ENCODE measurements around the gene MYEF2. TPM values are rescaled to one million over a fixed set of nuclear protein-coding genes. Genes with fewer than 3 reads are reported as not detected.

The MYEF2 gene
- total and polyA plus RNA-seq, 10 donors = 8.1 to 41.3 (median 18.3) TPM

DNA sequence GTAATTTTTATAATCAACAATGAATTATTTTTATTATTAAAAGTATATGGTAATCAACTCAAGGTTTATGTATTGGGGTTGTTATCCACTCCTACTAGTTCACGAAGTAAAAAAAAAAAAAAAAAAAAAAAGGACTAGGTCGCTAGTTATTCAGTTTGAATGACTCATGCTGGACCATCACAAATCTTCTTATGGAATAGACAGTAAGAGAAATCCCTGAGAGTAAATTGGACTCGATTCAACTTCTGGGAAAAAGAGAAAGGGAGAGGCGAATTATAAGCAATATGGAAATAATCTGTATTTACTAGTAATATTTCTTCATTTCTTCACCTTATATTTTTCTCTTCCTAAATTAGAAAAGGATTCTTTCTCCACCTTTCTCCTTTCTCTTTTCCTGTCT lies 2.0 kb downstream of the MYEF2 start:
- Histone ChIP-seq H3K27ac (no peak overlapping the region), H3K4me3 (no peak overlapping the region), H3K27me3 (replicated peaks in 1 of 7) (peaks cover 0 to 20% (median 11%) of the 10 kb centered on the region in 7 donors), H3K36me3 (no peaks in the 10 kb centered on the region), H3K4me1 (peaks cover 0 to 25% (median 13%) of the 10 kb centered on the region in 6 donors), H3K9me3 (peaks cover 0 to 7% (median 0%) of the 10 kb centered on the region in 8 donors)
- 87 to 93% (median 92%) methylated on average over 4 of the region's 4 CpGs for WGBS, 5 donors
- no peak for DNase-seq
- intact Hi-C loops (cut with DNase I; ENCODE audit: low total_unique reads) = loop anchor here (2.0 kb wide), 1 partner anchor 19 kb away; no protein-coding TSS in a partner anchor
- TF ChIP-seq, protein P1, sequence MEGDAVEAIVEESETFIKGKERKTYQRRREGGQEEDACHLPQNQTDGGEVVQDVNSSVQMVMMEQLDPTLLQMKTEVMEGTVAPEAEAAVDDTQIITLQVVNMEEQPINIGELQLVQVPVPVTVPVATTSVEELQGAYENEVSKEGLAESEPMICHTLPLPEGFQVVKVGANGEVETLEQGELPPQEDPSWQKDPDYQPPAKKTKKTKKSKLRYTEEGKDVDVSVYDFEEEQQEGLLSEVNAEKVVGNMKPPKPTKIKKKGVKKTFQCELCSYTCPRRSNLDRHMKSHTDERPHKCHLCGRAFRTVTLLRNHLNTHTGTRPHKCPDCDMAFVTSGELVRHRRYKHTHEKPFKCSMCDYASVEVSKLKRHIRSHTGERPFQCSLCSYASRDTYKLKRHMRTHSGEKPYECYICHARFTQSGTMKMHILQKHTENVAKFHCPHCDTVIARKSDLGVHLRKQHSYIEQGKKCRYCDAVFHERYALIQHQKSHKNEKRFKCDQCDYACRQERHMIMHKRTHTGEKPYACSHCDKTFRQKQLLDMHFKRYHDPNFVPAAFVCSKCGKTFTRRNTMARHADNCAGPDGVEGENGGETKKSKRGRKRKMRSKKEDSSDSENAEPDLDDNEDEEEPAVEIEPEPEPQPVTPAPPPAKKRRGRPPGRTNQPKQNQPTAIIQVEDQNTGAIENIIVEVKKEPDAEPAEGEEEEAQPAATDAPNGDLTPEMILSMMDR (IDR thresholded peaks at IDR 0.05 in 8 of 11, conservative IDR thresholded peaks at IDR 0.05 in 3 of 11) = no peak

DNA sequence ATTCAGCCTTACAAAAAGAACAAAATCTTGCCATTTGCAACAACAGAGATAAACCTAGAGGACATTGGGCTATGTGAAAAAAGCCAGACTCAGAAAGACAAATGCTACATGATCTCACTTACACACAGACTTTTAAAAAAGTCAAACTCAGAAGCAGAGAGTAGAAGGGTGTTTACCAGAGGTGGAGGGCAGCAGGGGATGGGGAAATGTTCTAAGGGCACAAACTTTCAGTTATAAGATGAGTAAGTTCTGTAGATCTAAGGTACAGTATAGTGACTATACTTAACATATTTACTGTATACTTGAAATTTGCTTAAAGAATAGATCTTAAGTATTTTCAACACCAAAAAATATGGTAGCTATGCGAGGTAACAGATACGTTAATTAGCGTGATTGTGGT lies 3.0 kb downstream of the MYEF2 start:
- no peak for DNase-seq
- peaks cover 0 to 7% (median 0%) of the 10 kb centered on the region in 8 donors for H3K9me3 ChIP-seq
- 93 to 99% (median 96%) methylated on average over 3 of the region's 3 CpGs for WGBS, 5 donors
- no peak for TF ChIP-seq POLR2AphosphoS5 (IDR thresholded peaks at IDR 0.05)
- TF ChIP-seq, protein P1 (IDR thresholded peaks at IDR 0.05 in 8 of 11, conservative IDR thresholded peaks at IDR 0.05 in 3 of 11) = no peak
- TF ChIP-seq POLR2A (IDR thresholded peaks at IDR 0.05) = no peak
- peaks cover 0 to 20% (median 11%) of the 10 kb centered on the region in 7 donors for H3K27me3 ChIP-seq (replicated peaks in 1 of 7)
- no peak overlapping the region for H3K4me3 ChIP-seq
- no peak overlapping the region for H3K27ac ChIP-seq
- intact Hi-C loops (cut with DNase I; ENCODE audit: low total_unique reads) = no loop called here
- H3K36me3 ChIP-seq = no peaks in the 10 kb centered on the region
- peaks cover 0 to 25% (median 13%) of the 10 kb centered on the region in 6 donors for H3K4me1 ChIP-seq

DNA sequence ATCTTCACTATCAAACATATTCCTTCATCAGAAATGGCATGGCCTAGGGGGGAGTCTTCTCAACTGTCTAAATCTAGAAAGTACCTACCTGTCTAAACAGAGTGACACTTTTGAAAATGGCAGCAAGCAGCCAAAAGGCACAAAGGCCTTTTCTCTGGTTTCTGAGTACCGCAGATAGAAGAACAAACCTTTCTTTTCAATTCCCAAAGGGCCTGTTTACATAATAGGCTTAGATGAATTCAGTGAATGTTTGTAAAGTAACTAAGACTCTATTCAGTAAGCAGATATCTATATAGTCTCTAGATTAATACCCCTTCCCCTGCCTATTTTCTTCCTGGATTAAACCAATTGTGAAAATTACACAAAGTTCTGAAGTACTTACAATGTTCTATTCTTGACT lies 7.1 kb downstream of the MYEF2 start:
- WGBS, 5 donors = 90 to 95% (median 93%) methylated on average over 1 of the region's 1 CpG
- H3K27me3 ChIP-seq (replicated peaks in 1 of 7) = no peaks in the 10 kb centered on the region

DNA sequence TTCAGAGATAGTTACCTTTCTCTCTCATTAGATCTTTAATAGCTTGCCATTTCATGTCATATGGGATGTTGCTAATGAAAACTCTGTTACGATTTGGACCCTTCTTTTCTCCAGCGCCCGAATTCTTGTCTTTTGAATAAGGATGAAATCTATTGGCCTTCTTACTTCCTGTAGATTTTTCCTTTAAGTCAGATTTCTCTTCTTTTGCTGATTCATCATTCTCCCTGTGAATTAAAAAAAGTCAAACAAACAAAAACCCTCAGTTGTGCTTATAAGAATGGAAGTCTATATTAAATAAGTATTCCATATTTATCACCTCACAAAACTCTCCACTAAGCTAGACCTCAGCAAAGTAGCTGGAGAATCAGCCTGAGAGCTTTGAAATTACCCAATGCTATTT lies 9.5 kb downstream of the MYEF2 start:
- WGBS, 5 donors = 60 to 66% (median 61%) methylated on average over 3 of the region's 3 CpGs
- H3K36me3 ChIP-seq = peaks cover 0 to 12% (median 0%) of the 10 kb centered on the region in 6 donors
- H3K4me1 ChIP-seq = no peaks in the 10 kb centered on the region
- DNase-seq = no peak
- H3K9me3 ChIP-seq = peaks cover 0 to 7% (median 0%) of the 10 kb centered on the region in 8 donors
- no peaks in the 10 kb centered on the region for H3K27me3 ChIP-seq (replicated peaks in 1 of 7)
- H3K27ac ChIP-seq = no peak overlapping the region
- TF ChIP-seq, protein P1 (IDR thresholded peaks at IDR 0.05 in 8 of 11, conservative IDR thresholded peaks at IDR 0.05 in 3 of 11) = no peak
- TF ChIP-seq POLR2A (IDR thresholded peaks at IDR 0.05) (no peak), POLR2AphosphoS5 (IDR thresholded peaks at IDR 0.05) (no peak)
- H3K4me3 ChIP-seq = no peak overlapping the region
- intact Hi-C loops (cut with DNase I; ENCODE audit: low total_unique reads) = no loop called here

More for the DNA sequence above, 7.1 kb downstream of the MYEF2 start:
- no peaks in the 10 kb centered on the region for H3K4me1 ChIP-seq
- intact Hi-C loops (cut with DNase I; ENCODE audit: low total_unique reads) = no loop called here
- peaks cover 0 to 12% (median 0%) of the 10 kb centered on the region in 6 donors for H3K36me3 ChIP-seq
- TF ChIP-seq, protein P1 (IDR thresholded peaks at IDR 0.05 in 8 of 11, conservative IDR thresholded peaks at IDR 0.05 in 3 of 11) = no peak
- TF ChIP-seq POLR2AphosphoS5 (IDR thresholded peaks at IDR 0.05) (no peak), POLR2A (IDR thresholded peaks at IDR 0.05) (no peak)
- no peak overlapping the region for H3K27ac ChIP-seq
- H3K9me3 ChIP-seq = peaks cover 0 to 7% (median 0%) of the 10 kb centered on the region in 8 donors
- no peak for DNase-seq
- no peak overlapping the region for H3K4me3 ChIP-seq

Measured in spleen (tissue), 11 donors.